Thymus (tissue), 11 donors: ENCODE data around the gene DNAI1. TPM values are rescaled to one million over a fixed set of nuclear protein-coding genes. Genes with fewer than 3 reads are reported as not detected.

Experiments used
- DNase-seq, 9 donors: peaks; one replicate each; pipeline ENCODE4 v3.0.0-alpha.2; 2013; ENCODE audit warnings: low spot score in 9 of 9, low read depth in 6 of 9, missing footprints in 1 of 9
- H3K27ac ChIP-seq, 2 donors: one replicate each; pipeline ENCODE4 v1.5.1; 2013; ENCODE audit warnings: control low read depth in 1 of 2, low read depth in 1 of 2, low read length in 1 of 2, mild to moderate bottlenecking in 1 of 2, moderate library complexity in 1 of 2
- H3K27me3 ChIP-seq, 2 donors: one replicate each; pipeline ENCODE4 v1.5.1; 2013; ENCODE audit warnings: low read length in 1 of 2; ENCODE audit not compliant: control insufficient read depth in 2 of 2, insufficient read depth in 1 of 2
- H3K36me3 ChIP-seq, 2 donors: one replicate each; pipeline ENCODE4 v1.5.1; 2013; ENCODE audit warnings: low read length in 1 of 2, mild to moderate bottlenecking in 1 of 2, moderate library complexity in 1 of 2; ENCODE audit not compliant: control insufficient read depth in 2 of 2, insufficient read depth in 2 of 2
- H3K4me1 ChIP-seq, 2 donors: one replicate each; pipeline ENCODE4 v1.5.1; 2013; ENCODE audit warnings: low read length in 2 of 2; ENCODE audit not compliant: control insufficient read depth in 2 of 2, insufficient read depth in 2 of 2
- H3K4me3 ChIP-seq, 2 donors: one replicate each; pipeline ENCODE4 v1.5.1; 2013; ENCODE audit warnings: low read length in 2 of 2, control low read depth in 1 of 2, mild to moderate bottlenecking in 1 of 2
- H3K9me3 ChIP-seq, 2 donors: one replicate each; pipeline ENCODE4 v1.5.1; 2013; ENCODE audit warnings: low read length in 1 of 2, mild to moderate bottlenecking in 1 of 2; ENCODE audit not compliant: control insufficient read depth in 2 of 2, insufficient read depth in 1 of 2
- WGBS: extraction: QIAGEN DNeasy Blood & Tissue Kit; methylation state at CpG from one replicate; pipeline ENCODE4 v1.1.7; 2013; 5-methylcytosine and 5-hydroxymethylcytosine counted together
- polyA plus RNA-seq: library from polyadenylated mRNA; stranded (reverse); fragments of 200-250 nt; gene quantifications from one replicate; pipeline ENCODE4 v1.2.3, GENCODE V29; 2013
- total RNA-seq: library from RNA; stranded (reverse); fragments of 120-200 nt; gene quantifications from one replicate; pipeline ENCODE4 v1.2.4, GENCODE V29; 2013
- donor health status: healthy.

Gene DNAI1
- total and polyA plus RNA-seq, 2 donors: 0.38 to 0.75 TPM

DNA sequence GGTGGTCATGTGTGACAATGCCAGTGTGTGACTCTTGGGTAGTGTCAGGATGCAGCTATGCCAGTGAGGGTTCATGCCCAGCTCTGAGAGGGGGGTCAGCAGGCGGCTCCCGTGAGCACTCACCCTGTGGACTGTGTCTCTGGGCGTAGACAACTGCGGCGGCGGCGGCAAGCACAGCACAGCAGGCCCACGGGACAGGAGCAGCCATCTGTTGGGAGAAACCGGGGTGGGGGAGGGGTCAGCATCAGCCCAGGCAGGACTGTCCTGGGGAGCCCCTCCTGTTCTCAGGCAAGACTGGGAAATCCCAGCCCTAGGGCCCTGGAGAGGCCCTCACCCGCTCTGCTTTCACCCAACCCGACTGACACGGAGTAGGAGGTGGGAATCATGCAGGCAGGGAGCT, 110.2 kb downstream of the DNAI1 start:
- H3K4me1 ChIP-seq: peaks cover 0 to 6% of the 10 kb centered on the region in 2 donors
- no peak for DNase-seq
- no peak overlapping the region for H3K4me3 ChIP-seq
- no peaks in the 10 kb centered on the region for H3K9me3 ChIP-seq
- H3K36me3 ChIP-seq: no peaks in the 10 kb centered on the region
- H3K27ac ChIP-seq: no peak overlapping the region
- 77% methylated on average over 12 of the region's 12 CpGs for WGBS
- peaks cover 0 to 53% of the 10 kb centered on the region in 2 donors for H3K27me3 ChIP-seq

DNA sequence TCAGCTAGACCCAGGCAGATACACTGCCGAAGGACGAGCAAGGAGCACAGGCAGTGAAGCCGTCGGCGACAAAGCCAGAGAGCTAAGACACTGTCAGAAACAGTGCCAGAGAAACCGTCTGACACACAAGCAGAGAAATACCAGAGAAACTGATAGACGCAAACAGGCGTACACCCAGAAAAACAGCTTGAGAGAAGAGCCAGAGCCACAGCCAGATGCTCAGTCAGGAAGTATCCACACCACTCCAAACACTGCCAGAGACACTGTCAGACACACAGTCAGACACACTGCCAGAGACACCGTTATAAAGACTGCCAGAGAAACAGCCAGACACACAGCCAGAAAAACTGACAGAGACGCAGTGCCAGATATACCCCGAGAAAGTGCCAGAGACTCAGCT, 111.8 kb downstream of the DNAI1 start:
- no peaks in the 10 kb centered on the region for H3K9me3 ChIP-seq
- no peak overlapping the region for H3K4me3 ChIP-seq
- DNase-seq: no peak
- WGBS: 86% methylated on average over 11 of the region's 11 CpGs
- peaks cover 0 to 62% of the 10 kb centered on the region in 2 donors for H3K27me3 ChIP-seq
- H3K4me1 ChIP-seq: peaks cover 0 to 6% of the 10 kb centered on the region in 2 donors
- no peaks in the 10 kb centered on the region for H3K36me3 ChIP-seq
- H3K27ac ChIP-seq: no peak overlapping the region

Other genes with a start within 250 kb of the DNAI1 start
- 4.5 TPM for gene KIF24, start 129.5 kb upstream of the DNAI1 start, total RNA-seq
- gene KIF24, start 129.5 kb upstream of the DNAI1 start, polyA plus RNA-seq: 0.57 TPM
- gene NUDT2, start 129.2 kb upstream of the DNAI1 start, total RNA-seq: 20.3 TPM
- gene NUDT2, start 129.2 kb upstream of the DNAI1 start, polyA plus RNA-seq: 33.9 TPM
- gene MYORG, start 81.9 kb upstream of the DNAI1 start, total RNA-seq: 0.52 TPM
- 1.3 TPM for gene MYORG, start 81.9 kb upstream of the DNAI1 start, polyA plus RNA-seq
- 3.1 TPM for gene FAM219A, start 235 bp upstream of the DNAI1 start, total RNA-seq
- 9.7 TPM for gene FAM219A, start 235 bp upstream of the DNAI1 start, polyA plus RNA-seq
- 0.47 TPM for gene ENHO, start 64.2 kb downstream of the DNAI1 start, total RNA-seq
- gene ENHO, start 64.2 kb downstream of the DNAI1 start, polyA plus RNA-seq: 3.7 TPM
- gene CNTFR, start 130.9 kb downstream of the DNAI1 start, total RNA-seq: 3.9 TPM
- gene CNTFR, start 130.9 kb downstream of the DNAI1 start, polyA plus RNA-seq: 2.2 TPM
- 38.4 TPM for gene RPP25L, start 153.3 kb downstream of the DNAI1 start, total RNA-seq
- 40.8 TPM for gene RPP25L, start 153.3 kb downstream of the DNAI1 start, polyA plus RNA-seq
- 87.8 TPM for gene DCTN3, start 161.7 kb downstream of the DNAI1 start, total RNA-seq
- 97.1 TPM for gene DCTN3, start 161.7 kb downstream of the DNAI1 start, polyA plus RNA-seq
- gene ARID3C, start 170.3 kb downstream of the DNAI1 start, total RNA-seq: 0.09 TPM
- gene ARID3C, start 170.3 kb downstream of the DNAI1 start, polyA plus RNA-seq: 0.07 TPM
- gene SIGMAR1, start 179.0 kb downstream of the DNAI1 start, total RNA-seq: 21.0 TPM
- gene SIGMAR1, start 179.0 kb downstream of the DNAI1 start, polyA plus RNA-seq: 24.6 TPM
- gene GALT, start 187.9 kb downstream of the DNAI1 start, total RNA-seq: 34.5 TPM
- gene GALT, start 187.9 kb downstream of the DNAI1 start, polyA plus RNA-seq: 61.8 TPM
- 12.6 TPM for gene IL11RA, start 193.4 kb downstream of the DNAI1 start, total RNA-seq
- 52.8 TPM for gene IL11RA, start 193.4 kb downstream of the DNAI1 start, polyA plus RNA-seq
- gene CCL27, start 203.9 kb downstream of the DNAI1 start, total RNA-seq: 4.4 TPM
- gene CCL27, start 203.9 kb downstream of the DNAI1 start, polyA plus RNA-seq: 48.4 TPM
- gene CCL19, start 232.5 kb downstream of the DNAI1 start, total RNA-seq: 905 TPM
- gene CCL19, start 232.5 kb downstream of the DNAI1 start, polyA plus RNA-seq: 588 TPM